ENCODE measurements around the gene CTSC. TPM values are rescaled to one million over a fixed set of nuclear protein-coding genes. Genes with fewer than 3 reads are reported as not detected.

The CTSC gene
- total and polyA plus RNA-seq, 7 donors: 10.7 to 82.4 (median 16.1) TPM

- Histone ChIP-seq H3K36me3 (ENCODE audit: insufficient read depth in 1 of 2, low read depth in 1 of 2) (no peaks in the 10 kb centered on the region), H3K27me3 (ENCODE audit: insufficient read depth in 3 of 3, low read length in 2 of 3) (no peaks in the 10 kb centered on the region), H3K4me3 (no peak overlapping the region), H3K27ac (no peak overlapping the region), H3K9me3 (no peaks in the 10 kb centered on the region), H3K4me1 (peaks cover 6% of the 10 kb centered on the region)
- intact Hi-C loops (cut with DNase I): no loop called here
- ATAC-seq: no peak
- DNase-seq: no peak
- TF ChIP-seq, protein P1, sequence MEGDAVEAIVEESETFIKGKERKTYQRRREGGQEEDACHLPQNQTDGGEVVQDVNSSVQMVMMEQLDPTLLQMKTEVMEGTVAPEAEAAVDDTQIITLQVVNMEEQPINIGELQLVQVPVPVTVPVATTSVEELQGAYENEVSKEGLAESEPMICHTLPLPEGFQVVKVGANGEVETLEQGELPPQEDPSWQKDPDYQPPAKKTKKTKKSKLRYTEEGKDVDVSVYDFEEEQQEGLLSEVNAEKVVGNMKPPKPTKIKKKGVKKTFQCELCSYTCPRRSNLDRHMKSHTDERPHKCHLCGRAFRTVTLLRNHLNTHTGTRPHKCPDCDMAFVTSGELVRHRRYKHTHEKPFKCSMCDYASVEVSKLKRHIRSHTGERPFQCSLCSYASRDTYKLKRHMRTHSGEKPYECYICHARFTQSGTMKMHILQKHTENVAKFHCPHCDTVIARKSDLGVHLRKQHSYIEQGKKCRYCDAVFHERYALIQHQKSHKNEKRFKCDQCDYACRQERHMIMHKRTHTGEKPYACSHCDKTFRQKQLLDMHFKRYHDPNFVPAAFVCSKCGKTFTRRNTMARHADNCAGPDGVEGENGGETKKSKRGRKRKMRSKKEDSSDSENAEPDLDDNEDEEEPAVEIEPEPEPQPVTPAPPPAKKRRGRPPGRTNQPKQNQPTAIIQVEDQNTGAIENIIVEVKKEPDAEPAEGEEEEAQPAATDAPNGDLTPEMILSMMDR (IDR thresholded peaks at IDR 0.05): no peak
- 69 to 83% (median 79%) methylated on average over 1 of the region's 1 CpG for WGBS, 3 donors
Measured at GRCh38 chr11:88359541-88359940, 22.0 kb upstream of the CTSC start.

DNA sequence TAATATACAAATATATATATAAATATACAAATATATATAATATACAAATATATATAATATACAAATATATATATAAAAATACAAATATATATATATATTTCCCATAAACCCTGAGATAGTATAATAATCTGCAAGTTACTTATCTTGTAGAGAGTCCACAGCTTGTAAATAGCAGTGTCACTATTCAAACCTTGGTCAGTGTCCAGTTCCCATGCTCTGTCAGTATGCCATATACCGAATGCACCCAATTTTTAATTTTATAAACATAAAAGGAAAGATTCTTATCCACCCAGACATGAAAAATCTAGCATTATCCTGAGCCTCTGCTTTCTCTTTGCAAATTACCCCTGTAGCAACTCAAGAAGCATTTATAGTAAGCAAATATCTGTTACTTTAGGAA lies 21.6 kb upstream of the CTSC start:
- H3K9me3 ChIP-seq: no peaks in the 10 kb centered on the region
- no peak for ATAC-seq
- no peak overlapping the region for H3K27ac ChIP-seq
- H3K4me3 ChIP-seq: no peak overlapping the region
- H3K36me3 ChIP-seq (ENCODE audit: insufficient read depth in 1 of 2, low read depth in 1 of 2): no peaks in the 10 kb centered on the region
- no peaks in the 10 kb centered on the region for H3K27me3 ChIP-seq (ENCODE audit: insufficient read depth in 3 of 3, low read length in 2 of 3)
- no peak for DNase-seq
- WGBS, 3 donors: 68 to 77% (median 76%) methylated on average over 1 of the region's 1 CpG
- intact Hi-C loops (cut with DNase I): no loop called here
- TF ChIP-seq, protein P1 (IDR thresholded peaks at IDR 0.05): no peak
- peaks cover 11% of the 10 kb centered on the region for H3K4me1 ChIP-seq

DNA sequence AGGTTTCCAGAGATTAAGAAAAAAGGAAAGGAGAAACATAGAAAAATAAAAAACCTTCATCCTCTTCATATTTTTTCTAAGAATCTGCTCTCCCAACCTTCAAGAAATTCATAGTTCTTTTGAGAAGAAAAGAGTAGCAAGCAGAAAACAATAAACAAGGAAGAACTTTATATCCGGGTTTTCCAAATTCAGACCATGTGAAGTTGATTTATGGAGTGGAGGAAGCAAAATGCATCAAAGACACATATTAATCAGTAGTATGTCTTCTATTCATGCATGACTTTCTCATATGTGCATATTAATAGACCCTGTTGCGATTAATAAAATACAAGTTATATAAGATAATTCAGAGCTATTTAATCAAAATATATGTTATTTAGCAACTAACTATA lies 20.5 kb upstream of the CTSC start:
- intact Hi-C loops (cut with DNase I): no loop called here
- no peak for ATAC-seq
- DNase-seq: no peak
- Histone ChIP-seq H3K4me3 (no peak overlapping the region), H3K9me3 (no peaks in the 10 kb centered on the region), H3K27me3 (ENCODE audit: insufficient read depth in 3 of 3, low read length in 2 of 3) (no peaks in the 10 kb centered on the region), H3K36me3 (ENCODE audit: insufficient read depth in 1 of 2, low read depth in 1 of 2) (no peaks in the 10 kb centered on the region), H3K4me1 (peaks cover 16% of the 10 kb centered on the region), H3K27ac (peak overlapping the region; percentile 3)
- WGBS, 3 donors: 83 to 92% (median 85%) methylated on average over 2 of the region's 2 CpGs
- TF ChIP-seq, protein P1 (IDR thresholded peaks at IDR 0.05): no peak

- no peak overlapping the region for H3K4me3 ChIP-seq
- TF ChIP-seq, protein P1 (IDR thresholded peaks at IDR 0.05): no peak
- WGBS, 3 donors: 71 to 82% (median 81%) methylated on average over 3 of the region's 3 CpGs
- DNase-seq: no peak
- intact Hi-C loops (cut with DNase I): no loop called here
- no peaks in the 10 kb centered on the region for H3K9me3 ChIP-seq
- H3K27me3 ChIP-seq (ENCODE audit: insufficient read depth in 3 of 3, low read length in 2 of 3): no peaks in the 10 kb centered on the region
- ATAC-seq: no peak
- peak overlapping the region; percentile 3 for H3K27ac ChIP-seq
- peaks cover 16% of the 10 kb centered on the region for H3K4me1 ChIP-seq
- H3K36me3 ChIP-seq (ENCODE audit: insufficient read depth in 1 of 2, low read depth in 1 of 2): no peaks in the 10 kb centered on the region
Measured at GRCh38 chr11:88357323-88358039, 19.9 kb upstream of the CTSC start.

DNA sequence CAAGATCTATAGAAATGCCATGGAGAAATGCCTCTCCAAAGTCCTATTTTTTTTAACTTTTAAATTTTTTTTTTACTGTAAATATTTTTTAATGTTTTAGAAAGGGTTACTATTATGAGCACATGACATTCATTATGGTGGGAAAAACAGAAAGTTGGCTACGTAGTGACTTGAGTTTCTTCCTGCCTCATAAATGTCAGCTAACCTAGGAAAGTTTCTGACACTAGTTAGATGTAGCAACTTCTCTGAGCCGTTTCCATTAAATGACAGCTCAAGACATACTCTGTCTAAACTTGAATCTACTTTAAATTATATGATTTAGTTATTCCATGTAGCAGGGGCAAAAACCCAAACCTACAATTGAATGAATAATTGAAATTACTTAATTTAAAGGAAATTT lies 18.4 kb upstream of the CTSC start:
- WGBS, 3 donors: 50 to 62% (median 60%) methylated on average over 2 of the region's 2 CpGs
- ATAC-seq (no peak), DNase-seq (no peak)
- no peaks in the 10 kb centered on the region for H3K36me3 ChIP-seq (ENCODE audit: insufficient read depth in 1 of 2, low read depth in 1 of 2)
- no peaks in the 10 kb centered on the region for H3K9me3 ChIP-seq
- TF ChIP-seq, protein P1 (IDR thresholded peaks at IDR 0.05): no peak
- intact Hi-C loops (cut with DNase I): no loop called here
- no peak overlapping the region for H3K4me3 ChIP-seq
- peaks cover 16% of the 10 kb centered on the region for H3K4me1 ChIP-seq
- no peaks in the 10 kb centered on the region for H3K27me3 ChIP-seq (ENCODE audit: insufficient read depth in 3 of 3, low read length in 2 of 3)
- H3K27ac ChIP-seq: no peak overlapping the region
